K562 (cell line): ENCODE measurements around the gene CRABP2. TPM values are rescaled to one million over a fixed set of nuclear protein-coding genes. Genes with fewer than 3 reads are reported as not detected.

Experiments
- ARHGAP35 ChIP-seq: fragments of 450-650 bp; IDR thresholded peaks from 2 replicates; pipeline ENCODE4 v1.6.1; 2018; ENCODE audit not compliant: partially characterized antibody
- CEBPG ChIP-seq, 3 experiments: fragments of 200-800 bp in 1 of 3; sonication (Bioruptor generic) in 1 of 3; sonication (generic) in 1 of 3; formaldehyde crosslinking in 1 of 3; IDR thresholded peaks in 2 of 3; conservative IDR thresholded peaks in 1 of 3; 2 replicates each; pipeline versions ENCODE4 v1.6.1 to v1.8.0; 2016 to 2022; ENCODE audit warnings: missing compliant biosample characterization in 2 of 3, missing genetic modification characterization in 2 of 3, mild to moderate bottlenecking in 1 of 3, missing genetic modification reagents in 1 of 3
- CHD7 ChIP-seq: fragments of 200-600 bp; sonication (generic); IDR thresholded peaks from one replicate; pipeline ENCODE4 v1.6.1; 2012; ENCODE audit warnings: mild to moderate bottlenecking, low read depth, low read length, inconsistent platforms
- HEY1 ChIP-seq: fragments of 250-450 bp; sonication (Bioruptor Pico); IDR thresholded peaks from 2 replicates; pipeline ENCODE4 v1.5.0; 2020; ENCODE audit warnings: mild to moderate bottlenecking, moderate library complexity, borderline replicate concordance
- HIVEP1 ChIP-seq: fragments of 250-450 bp; sonication (Bioruptor Pico); IDR thresholded peaks from 2 replicates; pipeline ENCODE4 v1.4.0; 2020; ENCODE audit warnings: mild to moderate bottlenecking
- ILF3 ChIP-seq: fragments of 450-650 bp; IDR thresholded peaks from 2 replicates; pipeline ENCODE4 v1.6.1; 2018; ENCODE audit warnings: antibody characterized with exemption, mild to moderate bottlenecking, moderate library complexity, borderline replicate concordance
- KAT2B ChIP-seq: IDR thresholded peaks from one replicate; pipeline ENCODE4 v1.6.1; 2012; ENCODE audit warnings: low read depth, mild to moderate bottlenecking, control low read depth, inconsistent platforms, low read length, moderate library complexity
- KLF1 ChIP-seq: fragments of 450-650 bp; IDR thresholded peaks from 2 replicates; pipeline ENCODE4 v1.6.1; 2016; ENCODE audit warnings: missing genetic modification characterization, missing compliant biosample characterization
- SAFB ChIP-seq: fragments of 200-400 bp; formaldehyde crosslinking; IDR thresholded peaks from 2 replicates; pipeline ENCODE4 v1.6.1; 2017; ENCODE audit warnings: low read depth, low read length, borderline replicate concordance
- TFE3 ChIP-seq: fragments of 450-650 bp; formaldehyde crosslinking; IDR thresholded peaks from 2 replicates; pipeline ENCODE4 v1.4.0; 2020; ENCODE audit warnings: mild to moderate bottlenecking, mixed read lengths
- ZFP36 ChIP-seq: fragments of 150-350 bp; IDR thresholded peaks from 2 replicates; pipeline ENCODE4 v1.6.1; 2018; ENCODE audit warnings: low read length, low read depth; ENCODE audit not compliant: partially characterized antibody
- polyA plus RNA-seq, 8 experiments: library from polyadenylated mRNA; depleted of rRNA in 4 of 8; stranded (reverse) in 5 of 8; unstranded in 3 of 8; fragments of >200 nt; fragmentation: Nextera tagmentation in 2 of 8; fragmentation: Illumina TruSeq in 1 of 8; extraction: Ambion mirVana in 2 of 8; extraction: Trizol in 1 of 8; gene quantifications; 2 replicates each; pipeline versions ENCODE4 v1.2.1 to v1.2.3, GENCODE V29; 2011 to 2014; ENCODE audit warnings: inconsistent platforms in 1 of 8, missing spikeins in 1 of 8
- total RNA-seq, 7 experiments: library from RNA; depleted of rRNA in 6 of 7; stranded (reverse); fragments of >200 nt in 6 of 7; fragmentation: Illumina TruSeq in 2 of 7; extraction: Trizol in 2 of 7; gene quantifications; 2 replicates each; pipeline versions ENCODE4 v1.2.1 to v1.2.3, GENCODE V29; 2011 to 2021; ENCODE audit warnings: low replicate concordance in 1 of 7
- TF ChIP-seq, protein P1 (sequence below): fragments of 200-400 bp; formaldehyde crosslinking; IDR thresholded peaks from 2 replicates; pipeline ENCODE4 v1.6.1; 2017; ENCODE audit warnings: mild to moderate bottlenecking, low read depth, low read length, moderate library complexity

CRABP2 gene
- total and polyA plus RNA-seq, 9 of the 15 experiments (the other 6 are each of a cell fraction or from before 2014, with no cell fraction given), result 0.30 to 2.5 (median 0.82) TPM

- TF ChIP-seq CHD7 (no peak), CEBPG (CRISPR knock-in tag; IDR thresholded peaks at IDR 0.05) (no peak), CEBPG (tag; conservative IDR thresholded peaks at IDR 0.05 in 1 of 2, IDR thresholded peaks at IDR 0.05 in 1 of 2) (no peak), ILF3 (no peak), ZFP36 (peak; percentile 44), HEY1 (CRISPR knock-in tag) (no peak), HIVEP1 (CRISPR knock-in tag) (no peak), KLF1 (tag) (no peak), ARHGAP35 (no peak), TFE3 (no peak), SAFB (no peak), KAT2B (no peak)
- TF ChIP-seq, protein P1, sequence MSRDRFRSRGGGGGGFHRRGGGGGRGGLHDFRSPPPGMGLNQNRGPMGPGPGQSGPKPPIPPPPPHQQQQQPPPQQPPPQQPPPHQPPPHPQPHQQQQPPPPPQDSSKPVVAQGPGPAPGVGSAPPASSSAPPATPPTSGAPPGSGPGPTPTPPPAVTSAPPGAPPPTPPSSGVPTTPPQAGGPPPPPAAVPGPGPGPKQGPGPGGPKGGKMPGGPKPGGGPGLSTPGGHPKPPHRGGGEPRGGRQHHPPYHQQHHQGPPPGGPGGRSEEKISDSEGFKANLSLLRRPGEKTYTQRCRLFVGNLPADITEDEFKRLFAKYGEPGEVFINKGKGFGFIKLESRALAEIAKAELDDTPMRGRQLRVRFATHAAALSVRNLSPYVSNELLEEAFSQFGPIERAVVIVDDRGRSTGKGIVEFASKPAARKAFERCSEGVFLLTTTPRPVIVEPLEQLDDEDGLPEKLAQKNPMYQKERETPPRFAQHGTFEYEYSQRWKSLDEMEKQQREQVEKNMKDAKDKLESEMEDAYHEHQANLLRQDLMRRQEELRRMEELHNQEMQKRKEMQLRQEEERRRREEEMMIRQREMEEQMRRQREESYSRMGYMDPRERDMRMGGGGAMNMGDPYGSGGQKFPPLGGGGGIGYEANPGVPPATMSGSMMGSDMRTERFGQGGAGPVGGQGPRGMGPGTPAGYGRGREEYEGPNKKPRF, result no peak
Measured at GRCh38 chr1:156664767-156665411, 40.5 kb downstream of the CRABP2 start (continued).
